NCI-H748 (cell line): ENCODE results near the gene KAZN.

Source experiments
- DNase-seq: peaks from one replicate; lab custom pipeline; 2025; ENCODE audit not compliant: unreplicated experiment; lab: John Stamatoyannopoulos, UW

The KAZN gene

DNA sequence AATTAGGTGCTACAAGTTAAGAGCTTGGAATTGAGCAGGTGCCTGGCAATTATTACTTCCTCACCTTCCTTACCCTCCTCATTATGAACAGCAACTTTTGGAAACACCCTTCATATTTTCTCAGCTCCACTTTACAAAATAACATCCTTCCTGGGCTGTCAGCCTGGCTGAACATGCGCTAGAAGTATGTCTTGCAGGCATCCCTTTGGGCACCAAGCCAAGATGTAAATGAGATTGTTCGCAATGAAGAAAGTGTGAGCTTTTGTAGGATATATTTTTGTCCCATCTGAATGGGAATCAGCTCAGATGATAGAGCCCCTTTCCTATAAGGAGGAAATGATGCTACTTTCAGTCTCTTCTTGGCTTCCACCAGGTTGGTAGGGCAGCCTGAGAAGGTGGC, 245.9 kb downstream of the KAZN start:
- no peak for DNase-seq

DNA sequence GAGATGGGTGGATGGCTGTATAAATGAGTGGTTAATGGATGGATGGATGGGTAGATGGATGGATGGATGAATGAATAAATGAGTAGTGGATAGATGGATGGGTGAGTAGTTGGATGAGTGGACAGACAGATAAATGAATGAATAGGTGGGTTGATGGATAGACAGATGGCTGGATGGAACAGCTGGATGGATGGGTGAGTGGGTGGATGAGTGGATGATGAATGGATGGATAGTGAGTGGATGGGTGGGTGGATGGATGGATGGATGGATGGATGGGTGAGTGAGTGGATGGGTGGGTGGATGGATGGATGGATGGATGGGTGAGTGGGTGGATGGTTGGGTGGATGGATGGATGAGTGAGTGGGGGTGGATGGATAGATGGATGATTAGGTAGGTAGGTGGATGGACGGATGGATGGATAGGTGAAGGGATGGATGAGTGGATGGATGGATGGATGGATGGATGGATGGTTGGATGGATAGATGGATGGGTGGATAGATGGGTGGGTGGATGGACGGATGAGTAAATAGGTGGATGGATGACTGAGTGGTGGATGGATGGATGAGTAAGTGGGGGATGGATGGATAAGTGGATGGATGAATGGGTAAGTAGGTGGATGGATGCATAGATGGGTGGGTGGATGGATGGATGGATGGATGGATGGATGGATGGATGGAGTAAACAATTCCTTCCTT, 246.6 kb downstream of the KAZN start:
- no peak for DNase-seq

- no peak for DNase-seq
Measured at GRCh38 chr1:14845851-14846250, 247.4 kb downstream of the KAZN start.

DNA sequence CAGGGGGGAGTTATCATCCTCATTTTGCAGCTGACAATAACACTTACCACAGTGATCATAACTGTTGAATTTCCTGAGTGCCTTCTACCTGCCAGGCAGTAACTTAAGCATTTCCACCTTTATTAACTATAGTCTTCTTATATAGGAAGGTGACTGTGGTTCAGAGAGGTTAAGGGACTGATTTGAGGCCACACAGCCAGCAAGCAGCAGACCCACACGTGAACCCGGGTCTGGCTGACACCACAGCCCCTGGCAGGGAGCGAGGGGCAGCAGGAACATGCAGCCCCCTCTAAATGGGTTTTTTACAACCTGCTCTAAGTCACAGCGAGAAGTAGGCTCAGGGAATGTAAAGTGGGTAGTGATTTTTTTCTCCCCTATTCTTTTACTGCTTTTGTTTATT, 248.2 kb downstream of the KAZN start:
- no peak for DNase-seq

DNA sequence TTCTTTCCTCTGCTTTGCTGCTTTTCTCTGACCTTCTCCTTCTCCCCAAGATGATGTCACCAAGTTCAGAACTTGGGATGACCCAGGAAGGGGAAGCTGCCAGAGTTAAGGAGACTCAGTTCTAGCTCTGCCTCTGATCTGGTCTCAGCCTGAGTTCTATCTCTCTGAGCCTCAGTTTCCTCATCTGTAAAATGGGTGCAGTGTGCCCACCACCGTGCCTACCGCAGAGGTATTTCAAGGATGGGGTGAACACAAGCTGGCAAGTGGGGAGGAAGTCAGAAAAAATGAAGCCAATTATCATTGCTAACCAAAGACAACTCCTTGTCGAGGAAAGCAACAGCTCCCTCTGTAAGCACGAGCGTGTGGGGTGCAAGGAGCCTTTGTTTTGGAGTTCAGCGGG, 249.7 kb downstream of the KAZN start:
- no peak for DNase-seq

DNA sequence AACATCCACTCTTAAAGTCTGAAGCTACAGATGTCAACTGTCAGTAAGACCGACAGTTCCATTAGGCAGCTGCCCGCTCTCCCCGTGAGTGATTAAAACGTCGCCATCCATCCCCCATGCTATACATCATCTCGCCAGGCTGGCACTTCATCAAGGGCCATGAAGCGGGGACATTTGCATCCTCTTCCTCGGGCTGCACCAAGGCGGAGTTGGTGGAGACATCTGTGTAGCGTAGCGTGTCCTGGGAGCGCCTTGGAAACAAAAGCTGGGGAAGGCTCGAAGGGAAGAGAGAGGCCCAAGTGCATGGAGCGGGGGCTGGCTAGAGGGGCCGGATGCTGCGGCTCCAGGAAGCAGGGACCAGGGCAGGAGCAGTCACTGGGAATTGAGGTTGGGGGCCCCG, 250.1 kb downstream of the KAZN start:
- DNase-seq = no peak

GRCh38 chr1:14849038-14849437, 250.6 kb downstream of the KAZN start:
- no peak for DNase-seq

DNA sequence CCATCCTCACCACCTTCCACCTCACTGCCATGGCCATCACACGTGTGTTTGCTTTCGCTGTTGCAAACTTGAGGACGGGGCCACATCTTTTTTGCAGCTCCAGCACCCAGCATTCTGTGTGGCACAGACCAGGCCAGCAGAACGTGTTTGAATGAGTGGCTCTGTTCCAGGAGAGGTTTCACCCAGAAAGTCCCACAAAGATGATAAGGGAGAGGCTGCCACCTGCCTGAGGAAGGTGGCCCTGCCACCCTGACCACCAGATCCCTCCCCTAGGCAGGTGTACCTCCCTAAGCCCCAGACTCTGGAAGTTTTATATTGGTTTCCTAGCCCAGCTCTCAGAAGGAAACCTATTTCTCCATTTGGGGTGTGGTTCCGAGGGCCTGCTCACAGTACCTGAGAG, 252.1 kb downstream of the KAZN start:
- peak; percentile 16 for DNase-seq

DNA sequence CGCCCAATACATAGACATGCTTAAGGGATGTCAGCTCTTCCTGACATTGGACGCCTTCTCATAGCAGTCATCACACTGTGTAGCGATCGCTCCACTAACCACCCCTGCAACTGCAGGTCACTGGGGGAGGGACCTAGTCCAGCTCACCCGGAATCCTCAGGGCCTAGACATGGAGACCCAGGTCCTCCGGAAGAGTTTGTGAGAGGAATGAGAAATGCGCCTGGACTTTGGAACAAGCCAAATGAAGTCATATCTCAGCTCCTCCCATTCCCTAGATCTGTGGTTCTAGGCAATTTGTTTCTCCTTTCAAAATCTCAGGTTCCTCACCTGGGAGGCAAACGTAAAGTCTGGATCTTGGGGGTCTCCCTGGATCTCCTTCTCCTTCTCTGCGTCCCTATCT, 253.3 kb downstream of the KAZN start:
- DNase-seq = no peak

GRCh38 chr1:14852291-14852690, 253.8 kb downstream of the KAZN start:
- no peak for DNase-seq

- no peak for DNase-seq
Measured at GRCh38 chr1:14853518-14853917, 255.0 kb downstream of the KAZN start.

DNA sequence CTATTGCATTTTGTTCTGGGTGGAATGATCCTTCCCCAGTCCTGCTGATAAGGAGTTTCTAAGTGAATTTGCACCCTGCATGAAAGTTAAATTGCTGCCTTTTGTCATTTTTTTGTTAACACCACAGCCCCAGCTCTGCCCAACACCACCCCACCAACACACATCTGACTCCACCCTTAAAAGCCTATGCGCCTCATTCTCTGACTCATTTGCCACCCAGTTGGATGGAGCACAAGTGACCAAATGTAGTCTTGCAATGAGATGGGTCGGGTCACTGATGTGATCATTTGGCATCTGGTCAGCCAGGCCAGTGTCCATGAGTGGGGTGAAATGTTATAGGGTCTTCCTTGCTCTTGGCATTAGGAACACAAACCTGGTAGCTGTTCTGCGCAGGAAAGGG, 256.8 kb downstream of the KAZN start:
- DNase-seq = no peak

DNA sequence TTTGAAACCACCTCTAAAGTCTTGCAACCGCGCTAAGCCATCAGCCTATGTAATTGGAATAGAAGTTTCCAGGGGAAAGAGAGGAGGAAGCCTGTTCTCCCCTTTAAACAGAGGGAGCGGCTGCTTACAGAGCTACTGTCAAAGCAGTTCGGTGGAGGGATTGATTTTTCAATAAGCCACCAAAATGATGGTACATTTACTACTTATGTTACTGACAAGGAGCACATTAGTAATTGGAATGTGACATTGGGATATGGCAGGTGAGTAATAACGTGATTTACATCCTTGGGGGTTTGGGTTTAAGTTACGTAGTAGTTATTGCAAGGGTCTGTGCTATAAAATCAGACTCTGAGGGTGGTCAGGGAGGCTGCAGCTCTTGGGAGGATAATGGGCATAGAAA, 257.3 kb downstream of the KAZN start:
- DNase-seq = no peak

DNA sequence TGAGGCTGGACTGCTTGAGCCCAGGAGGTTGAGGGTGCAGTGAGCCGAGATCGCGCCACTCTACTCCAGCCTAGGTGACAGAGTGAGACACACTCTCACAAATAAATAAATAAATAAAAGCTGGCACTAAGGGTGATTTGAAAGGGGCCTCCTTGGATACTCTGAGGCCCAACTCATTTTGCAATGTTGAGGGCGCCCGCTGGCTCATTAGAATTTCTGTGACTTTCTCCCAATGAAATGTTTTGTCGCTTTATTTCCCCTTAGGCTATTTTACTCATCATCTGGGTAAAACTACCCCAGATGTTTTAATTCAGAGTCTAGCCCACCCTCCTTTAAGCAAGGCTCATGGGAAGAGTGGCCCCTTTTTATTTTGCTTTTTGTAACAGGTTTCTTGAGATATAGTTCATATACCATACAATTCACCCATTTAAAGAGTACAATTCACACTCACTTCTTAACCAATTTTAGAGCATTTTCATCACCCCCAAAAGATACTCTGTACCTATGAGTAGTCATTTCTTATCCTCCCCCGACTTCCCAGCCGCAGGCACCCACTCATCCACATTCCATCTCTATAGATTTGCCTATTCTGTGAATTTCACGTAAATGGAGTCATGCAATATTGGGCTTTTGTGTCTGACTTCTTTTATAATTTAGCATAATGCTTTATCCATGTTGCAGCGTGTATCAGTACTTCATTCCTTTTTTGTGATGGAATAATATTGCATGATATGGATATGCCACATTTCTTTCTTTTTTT, 259.1 kb downstream of the KAZN start:
- no peak for DNase-seq

DNA sequence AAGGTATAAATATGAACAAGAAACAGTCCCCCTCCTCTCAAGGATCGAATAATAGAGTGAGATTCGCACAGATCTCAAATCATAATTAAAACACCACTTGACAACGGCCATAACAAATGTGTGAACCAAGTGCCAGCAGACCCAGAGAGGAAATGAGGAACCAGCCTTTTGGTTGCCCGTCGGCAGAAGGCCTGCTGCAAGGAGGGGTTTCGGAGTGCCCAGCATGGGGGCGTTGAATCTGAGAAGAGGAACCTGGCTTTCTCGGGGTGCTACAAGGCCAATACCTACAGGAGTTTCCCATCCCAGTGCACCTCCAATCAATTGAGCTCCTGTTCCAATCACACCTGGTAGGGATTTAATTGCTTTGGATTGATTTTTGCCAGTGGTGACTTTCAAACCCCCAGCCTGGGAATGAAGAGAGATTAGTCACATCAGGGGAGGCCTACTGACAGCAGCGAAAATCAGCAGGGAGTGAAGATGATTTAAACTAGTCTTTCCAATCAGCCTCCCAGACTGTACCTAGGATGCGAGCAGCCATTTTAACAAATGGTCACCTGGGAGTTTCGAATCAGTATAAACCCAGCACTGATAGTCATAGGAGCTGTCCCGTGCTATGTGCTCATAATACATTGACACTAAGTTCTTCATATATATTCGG, 263.8 kb downstream of the KAZN start:
- no peak for DNase-seq

DNA sequence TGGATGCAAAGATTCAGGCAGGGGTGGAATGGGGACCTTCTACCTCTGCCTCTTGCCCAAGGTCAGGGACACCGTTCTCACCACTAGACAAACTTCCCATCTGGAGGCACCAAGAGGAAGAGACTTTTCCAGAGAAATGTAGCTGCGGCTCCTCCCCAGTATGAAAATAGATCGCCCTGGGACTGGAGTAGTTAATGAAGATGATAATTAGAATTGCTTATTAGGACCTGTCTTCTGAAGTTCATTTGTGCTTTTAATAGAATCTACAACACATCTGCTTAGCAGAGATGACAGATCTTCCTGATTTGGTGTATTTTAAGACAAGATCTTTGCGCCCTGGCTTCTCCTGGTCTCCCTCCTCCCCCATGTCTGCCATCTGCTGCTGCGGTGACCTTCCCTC, 266.6 kb downstream of the KAZN start:
- no peak for DNase-seq

GRCh38 chr1:14866911-14867612, 268.6 kb downstream of the KAZN start:
- DNase-seq = no peak

- no peak for DNase-seq
Measured at GRCh38 chr1:14869187-14869586, 270.7 kb downstream of the KAZN start.

GRCh38 chr1:14871218-14871970, 272.9 kb downstream of the KAZN start:
- no peak for DNase-seq

DNA sequence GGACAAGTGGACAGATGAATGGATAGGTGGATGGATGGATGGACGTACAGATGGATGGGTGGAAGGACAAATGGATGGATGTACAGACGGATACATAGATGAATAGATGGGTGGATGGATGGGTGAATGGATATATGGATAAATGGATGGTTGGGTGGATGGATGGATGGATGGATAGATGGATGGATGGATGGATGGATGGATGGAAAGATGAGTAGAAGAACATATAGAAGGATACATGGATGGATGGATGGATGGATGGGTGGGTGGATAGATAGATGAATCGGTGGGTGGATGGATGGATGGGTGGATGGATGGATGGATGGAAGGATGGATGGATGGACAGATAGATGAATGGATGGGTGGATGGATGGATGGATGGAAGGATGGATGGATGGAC, 274.3 kb downstream of the KAZN start:
- DNase-seq = no peak

GRCh38 chr1:14873677-14874076, 275.2 kb downstream of the KAZN start:
- DNase-seq = no peak
